Measurements from ENCODE around the gene EIF2D.
"Not testable (repeated sequence)": the region's sequence is repeated elsewhere in the genome, so short reads cannot be mapped to it uniquely, and the experiment has no call there.

EIF2D gene

DNA sequence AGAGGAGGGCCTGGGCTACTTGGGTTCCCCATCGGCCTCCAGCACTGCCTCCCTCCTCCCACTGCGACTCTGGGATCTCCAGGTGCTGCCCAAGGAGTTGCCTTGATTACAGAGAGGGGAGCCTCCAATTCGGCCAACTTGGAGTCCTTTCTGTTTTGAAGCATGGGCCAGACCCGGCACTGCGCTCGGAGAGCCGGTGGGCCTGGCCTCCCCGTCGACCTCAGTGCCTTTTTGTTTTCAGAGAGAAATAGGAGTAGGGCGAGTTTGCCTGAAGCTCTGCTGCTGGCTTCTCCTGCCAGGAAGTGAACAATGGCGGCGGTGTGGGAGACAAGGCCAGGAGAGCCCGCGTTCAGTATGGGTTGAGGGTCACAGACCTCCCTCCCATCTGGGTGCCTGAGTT lies 24.4 kb downstream of the EIF2D start:
- no peak for DNase-seq (ENCODE audit: low read depth, low spot score)

DNA sequence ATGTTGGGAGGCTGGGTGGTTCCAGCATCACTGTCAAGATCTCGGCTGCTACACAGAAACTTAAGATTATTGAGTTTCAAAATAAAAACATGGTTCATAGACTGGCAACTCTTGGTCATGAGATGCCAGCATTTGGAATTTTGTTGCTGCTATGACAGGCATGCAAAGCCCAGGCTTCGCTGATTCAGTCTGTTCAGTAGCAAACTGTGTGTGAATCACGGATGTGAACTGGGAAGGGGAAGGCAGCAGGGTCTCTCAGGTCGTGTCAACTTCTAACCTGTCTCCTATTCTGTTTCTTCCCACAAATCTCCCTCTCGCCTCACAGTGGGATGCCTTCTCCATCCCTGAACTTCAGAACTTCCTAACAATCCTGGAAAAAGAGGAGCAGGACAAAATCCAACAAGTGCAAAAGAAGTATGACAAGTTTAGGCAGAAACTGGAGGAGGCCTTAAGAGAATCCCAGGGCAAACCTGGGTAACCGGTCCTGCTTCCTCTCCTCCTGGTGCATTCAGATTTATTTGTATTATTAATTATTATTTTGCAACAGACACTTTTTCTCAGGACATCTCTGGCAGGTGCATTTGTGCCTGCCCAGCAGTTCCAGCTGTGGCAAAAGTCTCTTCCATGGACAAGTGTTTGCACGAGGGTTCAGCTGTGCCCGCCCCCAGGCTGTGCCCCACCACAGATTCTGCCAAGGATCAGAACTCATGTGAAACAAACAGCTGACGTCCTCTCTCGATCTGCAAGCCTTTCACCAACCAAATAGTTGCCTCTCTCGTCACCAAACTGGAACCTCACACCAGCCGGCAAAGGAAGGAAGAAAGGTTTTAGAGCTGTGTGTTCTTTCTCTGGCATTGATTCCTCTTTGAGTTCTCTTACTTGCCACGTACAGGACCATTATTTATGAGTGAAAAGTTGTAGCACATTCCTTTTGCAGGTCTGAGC lies 25.5 kb downstream of the EIF2D start:
- DNase-seq (ENCODE audit: low read depth, low spot score): no peak

DNA sequence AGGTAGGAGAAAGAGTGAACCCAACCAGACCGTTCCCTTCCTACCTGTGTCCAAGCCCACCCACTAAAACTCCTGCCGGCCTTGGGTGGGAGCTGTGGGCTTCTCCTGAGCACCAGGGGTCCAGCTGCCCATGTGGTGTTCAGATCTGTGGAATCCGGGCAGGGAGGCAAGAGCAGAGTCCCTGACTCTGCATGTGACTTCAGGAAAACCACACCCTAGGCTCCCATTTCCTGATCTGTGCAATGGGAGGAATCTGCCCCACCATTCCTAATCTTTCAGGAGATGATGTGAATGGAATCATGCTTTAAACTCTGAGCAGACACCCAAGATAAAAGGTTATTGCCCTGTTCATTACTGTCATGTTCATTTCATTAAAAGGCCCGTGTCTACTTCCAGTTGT lies 27.6 kb downstream of the EIF2D start:
- DNase-seq (ENCODE audit: low read depth, low spot score): no peak

DNA sequence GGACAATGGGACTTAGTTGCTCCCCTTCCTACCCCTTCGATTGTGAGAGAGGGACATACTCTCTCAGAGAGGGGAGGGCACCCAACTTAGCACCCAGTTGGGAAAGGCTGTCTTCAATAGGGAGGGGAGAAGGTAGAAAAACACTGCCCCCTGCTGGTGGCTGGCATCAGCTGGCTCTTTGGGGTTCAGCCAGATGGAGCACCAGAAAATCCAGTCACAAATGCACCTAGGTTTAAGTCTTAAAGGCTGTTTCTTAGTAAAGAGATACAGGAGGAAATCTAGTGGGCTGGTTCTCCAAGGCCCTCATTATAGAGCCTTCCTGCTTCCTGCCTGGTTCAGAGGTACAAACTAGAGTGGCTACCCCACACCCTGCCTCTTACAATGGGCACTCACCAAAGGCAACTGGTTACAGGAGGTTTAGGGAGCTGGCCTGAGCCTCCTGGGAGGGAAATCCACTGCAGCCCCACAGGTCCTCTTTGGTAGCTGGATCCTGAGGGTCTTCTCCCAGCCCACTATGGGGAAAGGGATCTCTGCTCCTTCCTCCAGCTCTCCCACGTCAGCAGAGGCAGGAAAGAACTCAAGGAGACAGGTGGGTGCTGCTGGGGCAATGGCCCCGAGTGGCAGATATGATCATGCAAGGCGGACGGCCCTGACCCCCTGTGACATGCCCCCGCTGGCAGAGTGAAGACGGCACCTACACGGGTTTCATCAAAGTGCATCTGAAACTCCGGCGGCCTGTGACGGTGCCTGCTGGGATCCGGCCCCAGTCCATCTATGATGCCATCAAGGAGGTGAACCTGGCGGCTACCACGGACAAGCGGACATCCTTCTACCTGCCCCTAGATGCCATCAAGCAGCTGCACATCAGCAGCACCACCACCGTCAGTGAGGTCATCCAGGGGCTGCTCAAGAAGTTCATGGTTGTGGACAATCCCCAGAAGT lies 28.3 kb downstream of the EIF2D start:
- DNase-seq (ENCODE audit: low read depth, low spot score): peak; percentile 28

DNA sequence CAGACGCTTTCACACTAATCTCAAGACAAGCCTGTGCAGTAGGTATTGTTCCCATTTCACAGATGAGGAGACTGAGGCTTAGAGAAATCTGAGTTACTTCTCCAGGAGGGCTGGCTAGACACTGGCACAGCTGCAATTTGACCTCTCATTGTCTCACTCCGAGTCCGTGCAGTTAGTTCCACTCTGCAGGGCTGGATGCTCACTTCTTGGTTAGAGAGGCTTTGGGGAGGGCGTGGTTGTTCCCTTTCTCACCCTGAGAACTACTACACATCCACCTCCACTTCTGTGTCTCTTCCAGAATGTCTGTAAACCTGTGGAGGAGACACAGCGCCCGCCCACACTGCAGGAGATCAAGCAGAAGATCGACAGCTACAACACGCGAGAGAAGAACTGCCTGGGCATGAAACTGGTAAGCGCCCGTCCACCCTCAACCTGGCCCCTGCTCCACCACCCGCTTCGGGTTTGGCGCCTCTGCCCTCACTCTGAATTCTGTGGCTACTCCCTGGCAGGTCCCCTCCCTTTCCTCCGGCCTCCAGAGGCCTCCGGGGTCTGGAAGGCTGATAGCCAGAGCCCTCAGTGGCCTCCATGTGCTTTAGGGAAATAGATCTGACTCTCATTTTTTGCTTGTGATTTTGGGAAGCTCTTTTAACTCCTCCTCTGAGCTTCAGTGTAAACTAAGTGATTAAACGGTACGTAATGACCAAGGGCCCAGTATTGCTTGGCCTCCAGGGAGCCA lies 29.1 kb downstream of the EIF2D start:
- no peak for DNase-seq (ENCODE audit: low read depth, low spot score)

DNA sequence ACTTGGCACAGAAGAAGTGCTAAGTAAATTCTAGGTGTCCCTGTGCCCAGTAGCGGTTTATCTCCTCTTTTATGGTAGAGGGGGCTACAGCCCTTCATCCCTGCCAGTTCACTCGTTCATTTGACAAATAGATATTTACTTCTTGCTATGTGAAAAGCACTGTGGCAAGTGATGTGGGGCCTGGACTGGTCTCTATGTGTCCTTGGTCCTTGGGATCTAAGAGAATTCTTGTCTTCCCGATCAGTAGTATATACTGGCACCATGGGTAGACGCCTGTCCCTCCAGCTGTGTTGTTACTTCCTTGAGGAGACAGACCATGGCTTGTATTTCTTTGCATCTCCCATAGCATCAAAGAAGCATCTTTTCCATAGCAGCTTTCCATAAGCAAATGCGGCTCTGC lies 29.7 kb downstream of the EIF2D start:
- no peak for DNase-seq (ENCODE audit: low read depth, low spot score)

DNA sequence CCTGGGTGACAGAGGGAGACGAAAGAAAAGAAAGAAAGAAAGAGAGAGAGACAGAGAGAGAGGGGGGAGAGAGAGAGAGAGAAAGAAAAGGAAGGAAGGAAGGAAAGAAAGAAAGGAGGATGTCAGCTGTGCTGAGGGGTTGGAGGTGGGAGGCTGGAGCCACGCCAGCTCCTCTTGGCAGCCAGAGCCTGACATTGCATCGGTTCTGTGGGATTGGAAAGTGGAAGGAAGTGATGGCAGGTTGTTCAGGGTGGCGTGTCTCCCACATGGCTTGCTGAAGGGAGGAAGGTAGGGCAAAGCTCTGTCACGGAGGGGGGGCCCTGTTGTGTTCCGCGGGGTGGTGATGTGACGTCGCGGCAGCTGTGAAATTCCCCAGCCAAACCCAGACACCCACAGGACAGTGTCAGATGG lies 30.7 kb downstream of the EIF2D start:
- no peak for DNase-seq (ENCODE audit: low read depth, low spot score)

DNA sequence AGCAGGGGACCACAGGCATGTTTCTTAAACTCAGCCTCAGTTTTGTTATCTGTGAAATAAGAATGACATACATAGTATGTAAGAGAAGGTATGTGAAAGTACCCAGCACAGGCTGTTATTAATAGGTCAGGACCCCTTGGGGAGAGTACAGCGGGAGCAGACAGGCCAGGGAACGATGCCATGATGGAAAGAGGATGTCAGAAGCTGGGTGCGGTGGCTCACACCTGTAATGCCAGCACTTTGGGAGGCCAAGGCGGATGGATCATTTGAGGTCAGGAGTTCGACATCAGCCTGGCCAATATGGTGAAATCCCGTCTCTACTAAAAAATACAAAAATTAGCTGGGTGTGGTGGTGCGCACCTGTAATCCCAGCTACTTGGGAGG lies 31.2 kb downstream of the EIF2D start:
- not testable (repeated sequence) for DNase-seq (ENCODE audit: low read depth, low spot score)

DNA sequence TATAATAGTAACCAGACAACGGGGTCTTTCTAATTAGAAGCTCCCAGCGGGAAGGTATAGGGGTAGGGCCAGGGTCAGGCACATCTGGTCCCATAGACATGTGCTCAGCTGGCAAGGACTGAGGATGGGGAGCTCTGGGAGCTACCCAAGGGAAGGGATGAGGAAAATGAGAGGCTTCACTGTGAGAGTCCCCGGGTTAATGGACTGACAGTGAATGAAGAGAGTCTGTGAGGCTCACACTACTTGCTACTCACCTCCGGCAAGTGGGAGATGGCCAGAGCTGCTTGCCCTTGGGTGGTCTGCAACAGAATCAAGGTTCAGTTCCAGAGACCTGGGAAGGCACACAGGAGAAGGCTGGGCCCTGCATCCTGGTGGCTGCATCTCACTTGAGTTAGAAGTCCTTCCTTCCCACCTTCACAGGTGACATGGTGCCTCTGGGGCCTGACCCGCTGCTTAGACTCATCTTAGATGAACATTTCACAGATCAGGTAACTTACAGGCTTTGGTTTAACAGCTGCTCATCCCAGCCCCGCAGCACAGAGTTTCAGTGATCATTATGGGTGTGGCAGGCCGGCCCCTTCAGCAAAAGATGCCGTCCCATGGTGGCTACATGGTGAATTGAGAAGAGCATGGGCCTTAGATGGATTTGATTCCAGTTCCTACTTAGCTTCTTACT lies 31.7 kb downstream of the EIF2D start:
- DNase-seq (ENCODE audit: low read depth, low spot score): no peak

DNA sequence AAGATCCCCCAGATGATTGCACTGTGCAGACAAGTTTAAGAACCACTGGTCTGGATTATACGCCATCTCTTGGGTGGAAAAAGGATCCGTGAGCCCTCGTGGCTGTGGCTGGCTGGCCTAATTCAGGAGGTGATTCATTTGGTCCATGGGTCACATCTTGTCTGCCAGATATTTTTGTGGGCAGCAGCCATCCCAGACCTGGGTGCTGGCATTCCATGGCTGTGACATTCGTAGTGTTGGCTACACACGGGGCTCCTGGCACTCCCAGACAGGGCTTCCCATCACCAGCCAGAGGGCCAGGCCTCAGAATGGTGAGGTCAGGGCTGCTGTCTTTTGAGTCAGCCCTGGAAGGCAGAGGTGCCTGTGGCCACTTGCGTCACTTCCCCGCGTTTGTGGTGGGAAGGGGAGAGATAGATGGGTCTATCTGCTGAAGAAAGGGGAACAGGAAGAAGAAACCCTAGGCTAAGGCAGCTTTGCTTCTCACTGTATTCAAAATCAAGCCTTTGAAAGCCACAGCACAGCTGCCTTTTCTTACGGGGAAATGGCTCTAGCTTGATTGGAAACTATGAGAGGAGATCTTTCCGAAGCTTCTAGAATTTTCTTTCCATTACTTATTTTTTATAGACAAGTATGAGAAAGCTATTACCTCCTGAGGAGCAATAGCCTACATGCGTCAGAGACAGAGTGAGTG lies 32.4 kb downstream of the EIF2D start:
- no peak for DNase-seq (ENCODE audit: low read depth, low spot score)

DNA sequence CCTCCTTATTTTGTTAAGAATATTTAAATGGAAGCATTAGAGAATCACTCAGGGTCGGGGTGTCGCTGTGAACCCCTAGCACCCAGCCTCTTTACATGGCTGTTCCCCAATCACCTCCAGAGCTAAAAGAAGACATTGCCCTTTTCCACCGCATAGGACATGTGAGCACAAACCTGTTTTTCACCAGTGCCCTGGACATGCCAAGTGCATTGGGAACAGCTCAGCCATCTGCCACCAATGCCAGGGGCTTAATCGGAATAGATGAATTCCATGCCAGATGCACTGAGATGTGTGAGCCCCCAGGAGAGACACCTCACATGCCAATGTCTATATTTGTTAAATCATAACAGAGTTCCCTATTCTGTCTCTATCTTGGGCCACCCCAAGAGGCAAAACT lies 33.3 kb downstream of the EIF2D start:
- no peak for DNase-seq (ENCODE audit: low read depth, low spot score)

DNA sequence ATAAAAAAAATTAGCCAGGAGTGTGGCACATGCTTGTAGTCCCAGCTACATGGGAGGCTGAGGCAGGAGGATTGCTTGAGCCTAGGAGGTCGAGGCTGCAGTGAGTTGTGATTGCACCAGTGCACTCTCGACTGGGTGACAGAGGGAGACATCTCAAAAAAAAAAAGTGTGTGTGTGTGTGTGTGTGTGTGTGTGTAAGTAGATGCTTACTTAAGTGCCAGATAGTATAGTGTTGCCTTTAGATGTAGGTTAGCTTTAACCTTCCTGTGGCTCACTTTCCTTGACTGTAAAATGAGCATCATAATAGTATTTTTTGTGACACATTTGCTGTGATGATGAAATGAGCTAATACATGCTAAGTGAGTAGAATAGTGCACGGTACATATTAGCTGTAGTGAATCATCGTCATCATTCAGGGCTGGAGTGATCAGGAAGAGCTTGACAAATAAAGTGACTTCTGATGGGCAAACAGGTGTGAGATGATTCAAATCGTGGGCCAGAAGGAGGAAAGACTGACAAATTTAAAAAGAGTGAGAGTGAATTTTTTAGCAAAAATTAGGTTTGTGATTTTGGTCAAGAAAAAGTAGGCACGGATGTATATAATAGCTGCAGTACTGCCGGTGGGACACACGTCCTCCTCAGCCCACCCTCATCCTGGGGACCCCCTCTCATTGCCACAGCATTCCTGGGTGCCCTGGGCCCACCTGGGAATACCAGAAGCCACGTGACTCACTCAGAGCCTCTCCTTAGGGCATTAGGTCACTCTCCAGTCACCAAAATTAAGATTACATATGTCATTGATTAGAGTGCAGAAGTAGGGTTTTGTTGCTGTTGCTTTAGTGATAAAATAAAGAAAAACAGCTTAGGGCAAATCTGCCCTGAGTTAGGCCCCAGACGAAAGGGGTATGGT lies 33.9 kb downstream of the EIF2D start:
- DNase-seq (ENCODE audit: low read depth, low spot score): no peak

DNA sequence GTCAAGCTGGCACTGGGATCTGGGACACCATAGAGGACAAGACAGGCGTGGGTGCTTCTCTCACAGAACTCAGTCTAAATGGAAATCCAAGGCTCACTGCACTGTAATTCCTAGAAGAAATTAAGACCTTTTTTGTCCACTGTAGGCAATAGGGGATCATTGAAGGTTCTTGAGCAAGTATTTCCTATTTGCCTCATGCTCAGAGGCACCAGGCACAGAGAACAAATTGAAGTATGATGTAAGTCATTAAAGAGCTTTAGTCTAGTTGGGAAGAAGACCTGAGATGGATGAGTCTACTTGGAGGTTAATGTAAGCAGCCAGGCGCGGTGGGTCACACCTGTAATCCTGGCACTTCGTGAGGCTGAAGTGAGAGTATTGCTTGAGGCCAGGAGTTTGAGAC lies 34.6 kb downstream of the EIF2D start:
- DNase-seq (ENCODE audit: low read depth, low spot score): no peak

DNA sequence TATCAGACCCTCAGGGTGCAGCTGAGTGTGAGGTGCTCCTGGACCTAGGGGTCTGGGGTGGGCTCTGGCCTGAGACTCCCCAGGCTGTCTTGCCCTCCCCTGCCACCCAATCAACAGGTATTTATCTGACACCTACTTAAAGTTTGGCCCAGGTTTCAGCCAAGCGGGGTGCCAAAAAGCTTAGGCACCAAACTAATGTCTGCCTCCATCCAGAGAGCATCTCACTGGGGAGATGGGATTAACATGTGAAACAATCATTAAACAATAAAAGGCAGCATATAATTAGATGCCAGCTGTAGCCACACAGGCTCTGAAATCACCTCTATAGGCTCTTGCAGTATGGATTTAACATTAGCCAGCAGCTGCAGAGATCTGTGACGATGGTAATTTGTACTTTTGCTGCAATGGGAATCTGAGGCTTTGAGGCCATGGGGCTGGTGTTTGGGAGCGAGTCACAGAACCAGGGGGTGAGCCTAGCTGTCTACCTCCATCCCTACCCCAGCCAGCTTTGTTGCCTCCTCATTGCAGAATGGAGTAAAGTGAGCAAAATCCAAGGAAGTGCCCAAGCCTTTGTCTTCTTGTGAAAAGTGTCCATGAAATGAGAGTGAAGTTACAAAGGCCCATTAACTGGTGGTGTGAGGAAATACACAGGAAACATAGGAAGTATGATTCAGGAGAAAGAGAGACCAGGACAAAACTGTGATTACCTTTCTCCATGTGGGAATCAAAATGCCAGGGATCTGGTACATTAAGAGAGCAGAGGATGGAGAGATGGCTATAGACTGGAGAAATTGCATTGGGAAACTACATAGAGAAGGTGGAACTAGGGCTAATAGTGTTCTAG lies 36.1 kb downstream of the EIF2D start:
- no peak for DNase-seq (ENCODE audit: low read depth, low spot score)

DNA sequence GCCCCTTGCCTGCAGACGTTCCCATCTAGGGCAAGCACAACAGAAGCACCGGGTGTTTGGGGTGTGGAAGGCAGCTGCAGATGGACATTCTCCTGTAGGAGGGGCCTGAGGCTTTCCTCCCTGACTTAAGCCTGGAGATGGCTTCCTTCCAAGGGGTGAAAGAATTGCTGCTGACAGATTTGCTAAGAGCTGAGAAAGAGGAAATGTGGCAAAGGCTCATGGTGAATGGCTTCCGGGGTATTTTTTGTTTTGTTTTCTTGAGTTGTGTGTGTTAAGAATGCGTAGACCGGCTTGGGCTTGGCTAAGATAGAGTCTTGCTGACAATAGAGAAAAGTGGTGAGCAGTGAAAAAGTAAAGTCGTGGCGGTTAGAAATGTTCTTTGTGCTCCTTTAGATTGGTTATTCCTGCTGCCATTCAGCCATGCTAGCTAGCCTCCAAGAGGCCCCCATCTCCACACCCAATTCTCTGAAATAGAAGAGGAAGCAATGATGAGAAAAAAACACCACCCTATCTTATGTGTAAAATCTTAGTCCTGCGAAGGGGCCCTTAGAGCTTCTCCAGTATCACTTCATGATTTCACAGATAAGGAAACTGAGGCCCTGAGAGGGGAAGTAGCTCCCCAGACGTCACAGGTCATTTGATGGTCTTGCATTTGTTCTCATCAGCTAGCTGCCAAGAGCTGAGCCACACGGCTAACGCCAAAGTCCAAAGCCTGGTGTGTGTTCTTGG lies 36.9 kb downstream of the EIF2D start:
- no peak for DNase-seq (ENCODE audit: low read depth, low spot score)

DNA sequence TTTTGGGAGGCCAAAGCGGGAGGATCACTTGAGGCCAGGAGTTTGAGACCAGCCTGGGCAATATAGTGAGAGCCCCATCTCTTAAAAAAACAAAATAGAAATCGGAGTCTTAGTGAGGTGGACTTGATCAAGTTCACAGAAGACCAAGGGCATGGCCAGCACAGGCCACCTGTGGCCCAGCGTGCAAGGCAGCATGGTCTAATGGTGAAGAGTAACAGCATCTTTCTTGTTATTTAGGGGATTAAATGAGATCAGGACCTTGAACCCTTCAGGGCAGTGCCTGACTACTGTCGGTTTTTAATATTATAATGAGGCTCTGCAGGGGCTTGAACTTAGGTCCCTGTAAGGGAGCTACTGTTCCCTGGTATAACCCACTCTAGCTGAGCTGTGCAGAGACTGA lies 38.5 kb downstream of the EIF2D start:
- no peak for DNase-seq (ENCODE audit: low read depth, low spot score)

DNA sequence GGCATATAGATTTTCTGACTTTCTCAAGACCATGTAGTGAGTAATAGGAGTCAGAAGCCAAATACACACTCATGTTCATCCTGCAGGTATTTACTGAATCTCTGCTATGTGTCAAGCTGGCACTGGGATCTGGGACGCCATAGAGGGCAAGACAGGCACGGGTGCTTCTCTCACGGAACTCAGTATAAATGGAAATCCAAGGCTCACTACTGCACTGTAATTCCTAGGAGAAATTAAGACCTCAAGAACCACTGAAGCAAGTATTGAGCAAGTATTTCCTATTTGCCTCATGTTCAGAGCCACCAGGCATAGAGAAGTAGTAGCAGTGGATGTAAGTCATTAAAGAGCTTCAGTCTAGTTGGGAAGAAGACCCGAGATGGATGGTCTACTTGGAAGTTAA lies 38.9 kb downstream of the EIF2D start:
- DNase-seq (ENCODE audit: low read depth, low spot score): no peak

DNA sequence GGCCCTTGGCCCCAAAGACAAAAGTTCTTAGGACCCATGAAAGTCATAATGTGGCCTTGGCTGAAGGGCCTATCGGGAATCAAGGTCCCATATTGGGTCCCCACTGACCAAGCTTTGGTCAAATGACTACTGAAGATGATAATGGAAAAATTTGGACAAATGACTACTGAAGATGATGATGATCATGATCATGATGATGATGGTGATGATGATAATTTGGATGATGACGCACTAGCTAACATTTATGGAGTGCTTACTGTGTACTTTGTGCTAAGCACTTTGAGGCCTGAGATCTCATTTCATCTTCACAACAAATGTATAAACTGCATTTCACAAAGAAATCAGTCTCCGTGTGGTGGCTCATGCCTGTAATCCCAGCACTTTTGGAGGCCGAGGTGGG lies 39.4 kb downstream of the EIF2D start:
- no peak for DNase-seq (ENCODE audit: low read depth, low spot score)

Data from smooth muscle cell of the brain vasculature (primary cell).